ENCODE measurements around the gene TTC9.

The TTC9 gene

GRCh38 chr14:70641548-70642302 is at the start of gene TTC9:
Gene TTC9 (plus strand): TSS chr14:70641916. CDS start chr14:70642130, 214 bp downstream.
- intact Hi-C loops (cut with DNase I): no loop called here
- DNase-seq: peak in 8 of 10 donors; percentile 8 to 86 (median 40)

- intact Hi-C loops (cut with DNase I): no loop called here
- DNase-seq: peak in 2 of 10 donors; percentile 60 to 69
Observed at GRCh38 chr14:70594461-70594860, 47.3 kb upstream of the TTC9 start.

- DNase-seq: peak in 2 of 10 donors; percentile 48 to 60
- intact Hi-C loops (cut with DNase I): no loop called here
Observed at GRCh38 chr14:70595443-70596185, 46.1 kb upstream of the TTC9 start.

GRCh38 chr14:70597731-70598130 is 44.0 kb upstream of the TTC9 start:
- intact Hi-C loops (cut with DNase I): no loop called here
- no peak for DNase-seq

- DNase-seq: no peak
- intact Hi-C loops (cut with DNase I): no loop called here
Observed at GRCh38 chr14:70599345-70599744, 42.4 kb upstream of the TTC9 start.

GRCh38 chr14:70600382-70601157 is 41.1 kb upstream of the TTC9 start, which contains the start of gene MED6:
Gene MED6 (minus strand): TSS chr14:70600655. CDS start chr14:70600637, 18 bp downstream.
- DNase-seq: peak; percentile 82 to 98 (median 92)
- intact Hi-C loops (cut with DNase I): no loop called here

GRCh38 chr14:70601162-70601561 is 40.6 kb upstream of the TTC9 start:
- intact Hi-C loops (cut with DNase I): no loop called here
- DNase-seq: no peak

- DNase-seq: no peak
- intact Hi-C loops (cut with DNase I): no loop called here
Observed at GRCh38 chr14:70602254-70602653, 39.5 kb upstream of the TTC9 start.

GRCh38 chr14:70611216-70611615 is 30.5 kb upstream of the TTC9 start:
- intact Hi-C loops (cut with DNase I): no loop called here
- DNase-seq: no peak

- no peak for DNase-seq
- intact Hi-C loops (cut with DNase I): no loop called here
Observed at GRCh38 chr14:70616646-70617045, 25.1 kb upstream of the TTC9 start.

GRCh38 chr14:70618314-70618713 is 23.4 kb upstream of the TTC9 start:
- intact Hi-C loops (cut with DNase I): no loop called here
- no peak for DNase-seq

GRCh38 chr14:70619708-70620107 is 22.0 kb upstream of the TTC9 start:
- intact Hi-C loops (cut with DNase I): no loop called here
- no peak for DNase-seq

GRCh38 chr14:70622111-70622712 is 19.5 kb upstream of the TTC9 start:
- DNase-seq: no peak
- intact Hi-C loops (cut with DNase I): no loop called here

- intact Hi-C loops (cut with DNase I): no loop called here
- no peak for DNase-seq
Observed at GRCh38 chr14:70624972-70625371, 16.7 kb upstream of the TTC9 start.

GRCh38 chr14:70631948-70632347 is 9.8 kb upstream of the TTC9 start:
- intact Hi-C loops (cut with DNase I): no loop called here
- no peak for DNase-seq

- no peak for DNase-seq
- intact Hi-C loops (cut with DNase I): no loop called here
Observed at GRCh38 chr14:70635971-70636595, 5.6 kb upstream of the TTC9 start.

GRCh38 chr14:70638416-70638815 is 3.3 kb upstream of the TTC9 start:
- intact Hi-C loops (cut with DNase I): no loop called here
- DNase-seq: no peak

- peak in 8 of 10 donors; percentile 12 to 87 (median 40) for DNase-seq
- intact Hi-C loops (cut with DNase I): no loop called here
Observed at GRCh38 chr14:70640938-70641547, 673 bp upstream of the TTC9 start.

Data from posterior cingulate gyrus (tissue), 11 donors.